GM23338 (cell line): Measurements from ENCODE around the gene GLE1. TPM values are rescaled to one million over a fixed set of nuclear protein-coding genes. Genes with fewer than 3 reads are reported as not detected.

Experiments used
- ATAC-seq: fragments of 200-7000 bp; cut with Tn5 transposase; 3 replicates; pipeline ENCODE4 v1.9.1; 2020
- DNase-seq: peaks from one replicate; pipeline ENCODE4 v3.0.0-alpha.2; 2015; ENCODE audit warnings: low spot score
- H2AFZ ChIP-seq: fragments of 200-600 bp; sonication (generic); 2 replicates; pipeline ENCODE4 v1.8.0; 2016; ENCODE audit warnings: antibody characterized with exemption, mild to moderate bottlenecking, moderate library complexity
- H3F3A ChIP-seq: fragments of 200-600 bp; sonication (generic); replicated peaks from 2 replicates; pipeline ENCODE4 v1.8.0; 2017; ENCODE audit warnings: antibody characterized with exemption, mixed run types, low read depth
- H3K27ac ChIP-seq: fragments of 200-600 bp; sonication (generic); 2 replicates; pipeline ENCODE4 v1.6.1; 2016; ENCODE audit warnings: low read depth
- H3K27me3 ChIP-seq: fragments of 200-600 bp; sonication (generic); 2 replicates; pipeline ENCODE4 v1.8.0; 2016; ENCODE audit warnings: mild to moderate bottlenecking, mixed run types, moderate library complexity; ENCODE audit not compliant: insufficient read depth
- H3K36me3 ChIP-seq: fragments of 200-600 bp; sonication (generic); 2 replicates; pipeline ENCODE4 v1.8.0; 2016; ENCODE audit warnings: mild to moderate bottlenecking; ENCODE audit not compliant: insufficient read depth
- H3K4me1 ChIP-seq: fragments of 200-600 bp; sonication (generic); 2 replicates; pipeline ENCODE4 v1.8.0; 2016; ENCODE audit warnings: mild to moderate bottlenecking, moderate library complexity; ENCODE audit not compliant: insufficient read depth
- H3K4me2 ChIP-seq: fragments of 200-600 bp; sonication (generic); 2 replicates; pipeline ENCODE4 v1.7.1; 2017; ENCODE audit warnings: mixed run types
- H3K4me3 ChIP-seq: fragments of 200-600 bp; sonication (generic); 2 replicates; pipeline ENCODE4 v1.6.1; 2016; ENCODE audit warnings: mixed run types
- H3K79me2 ChIP-seq: fragments of 200-600 bp; sonication (generic); replicated peaks from 2 replicates; pipeline ENCODE4 v1.8.0; 2017; ENCODE audit warnings: mild to moderate bottlenecking; ENCODE audit not compliant: insufficient read depth
- H3K9me2 ChIP-seq: fragments of 200-600 bp; sonication (generic); 2 replicates; pipeline ENCODE4 v1.8.0; 2017; ENCODE audit not compliant: insufficient read depth
- H4K20me1 ChIP-seq: fragments of 200-600 bp; sonication (generic); replicated peaks from 2 replicates; pipeline ENCODE4 v1.8.0; 2017; ENCODE audit warnings: mild to moderate bottlenecking; ENCODE audit not compliant: insufficient read depth
- H3K27ac Mint-ChIP-seq: 2 replicates; pipeline ENCODE4 v1.8.0; 2020; ENCODE audit warnings: inconsistent platforms, mild to moderate bottlenecking, moderate library complexity, mixed read lengths
- H3K27me3 Mint-ChIP-seq: 3 replicates; pipeline ENCODE4 v1.8.0; 2022; ENCODE audit warnings: low read depth, mild to moderate bottlenecking, moderate library complexity, mixed read lengths, inconsistent platforms; ENCODE audit not compliant: insufficient read depth, poor library complexity
- H3K36me3 Mint-ChIP-seq: 3 replicates; pipeline ENCODE4 v1.8.0; 2021; ENCODE audit warnings: low read depth, mild to moderate bottlenecking, inconsistent platforms, moderate library complexity, mixed read lengths
- H3K4me1 Mint-ChIP-seq: 3 replicates; pipeline ENCODE4 v1.8.0; 2020; ENCODE audit warnings: mild to moderate bottlenecking, inconsistent platforms, mixed read lengths
- H3K4me3 Mint-ChIP-seq: 3 replicates; pipeline ENCODE4 v1.8.0; 2021; ENCODE audit warnings: moderate library complexity, mild to moderate bottlenecking, inconsistent platforms, mixed read lengths
- H3K9me3 Mint-ChIP-seq: 3 replicates; pipeline ENCODE4 v1.8.0; 2020; ENCODE audit warnings: moderate library complexity, mild to moderate bottlenecking, inconsistent platforms, mixed read lengths
- CREB1 ChIP-seq: fragments of 250-450 bp; sonication (Bioruptor Pico); IDR thresholded peaks from 2 replicates; pipeline ENCODE4 v1.5.0; 2020; ENCODE audit warnings: low read depth, mild to moderate bottlenecking, moderate library complexity
- EZH2 ChIP-seq: fragments of 200-600 bp; sonication (generic); IDR thresholded peaks from one replicate; pipeline ENCODE4 v1.8.0; 2017; ENCODE audit warnings: antibody characterized with exemption, mild to moderate bottlenecking, low read depth; ENCODE audit not compliant: unreplicated experiment
- JUNB ChIP-seq: IDR thresholded peaks from one replicate; pipeline ENCODE4 v1.6.1; 2016; ENCODE audit warnings: antibody characterized with exemption; ENCODE audit not compliant: unreplicated experiment
- NANOG ChIP-seq: IDR thresholded peaks from 2 replicates; pipeline ENCODE4 v1.6.1; 2016; ENCODE audit warnings: antibody characterized with exemption, borderline replicate concordance
- POLR2AphosphoS5 ChIP-seq: IDR thresholded peaks from 2 replicates; pipeline ENCODE4 v1.6.1; 2016; ENCODE audit warnings: antibody characterized with exemption, low read depth
- ZNF114 ChIP-seq: fragments of 250-450 bp; sonication (Bioruptor Pico); IDR thresholded peaks from 2 replicates; pipeline ENCODE4 v1.5.0; 2020; ENCODE audit warnings: mild to moderate bottlenecking, moderate library complexity
- ZNF331 ChIP-seq: fragments of 250-450 bp; sonication (Bioruptor Pico); IDR thresholded peaks from 2 replicates; pipeline ENCODE4 v1.5.0; 2020; ENCODE audit warnings: low read depth, mild to moderate bottlenecking, moderate library complexity
- ZNF462 ChIP-seq: fragments of 250-450 bp; sonication (Bioruptor Pico); IDR thresholded peaks from 2 replicates; pipeline ENCODE4 v1.5.0; 2020; ENCODE audit warnings: mild to moderate bottlenecking, moderate library complexity
- polyA plus RNA-seq: library from polyadenylated mRNA; unstranded; fragments of >200 nt; fragmentation: Nextera tagmentation; extraction: Ambion mirVana; gene quantifications from 2 replicates; pipeline ENCODE4 v1.2.1, GENCODE V29; 2016
- total RNA-seq: library from RNA; depleted of rRNA; stranded (reverse); fragments of >200 nt; shearing (Covaris generic); gene quantifications from 2 replicates; pipeline ENCODE4 v1.2.3, GENCODE V29; 2014
- TF ChIP-seq, protein P1 (sequence below): IDR thresholded peaks from one replicate; pipeline ENCODE4 v1.6.1; 2018; ENCODE audit warnings: antibody characterized with exemption; ENCODE audit not compliant: unreplicated experiment
- TF ChIP-seq, protein P2 (sequence below): IDR thresholded peaks from 2 replicates; pipeline ENCODE4 v1.6.1; 2016; ENCODE audit warnings: antibody characterized with exemption

Gene GLE1
- total and polyA plus RNA-seq, 2 experiments from 2014 or later: 7.4 to 22.1 TPM

- TF ChIP-seq, protein P1, sequence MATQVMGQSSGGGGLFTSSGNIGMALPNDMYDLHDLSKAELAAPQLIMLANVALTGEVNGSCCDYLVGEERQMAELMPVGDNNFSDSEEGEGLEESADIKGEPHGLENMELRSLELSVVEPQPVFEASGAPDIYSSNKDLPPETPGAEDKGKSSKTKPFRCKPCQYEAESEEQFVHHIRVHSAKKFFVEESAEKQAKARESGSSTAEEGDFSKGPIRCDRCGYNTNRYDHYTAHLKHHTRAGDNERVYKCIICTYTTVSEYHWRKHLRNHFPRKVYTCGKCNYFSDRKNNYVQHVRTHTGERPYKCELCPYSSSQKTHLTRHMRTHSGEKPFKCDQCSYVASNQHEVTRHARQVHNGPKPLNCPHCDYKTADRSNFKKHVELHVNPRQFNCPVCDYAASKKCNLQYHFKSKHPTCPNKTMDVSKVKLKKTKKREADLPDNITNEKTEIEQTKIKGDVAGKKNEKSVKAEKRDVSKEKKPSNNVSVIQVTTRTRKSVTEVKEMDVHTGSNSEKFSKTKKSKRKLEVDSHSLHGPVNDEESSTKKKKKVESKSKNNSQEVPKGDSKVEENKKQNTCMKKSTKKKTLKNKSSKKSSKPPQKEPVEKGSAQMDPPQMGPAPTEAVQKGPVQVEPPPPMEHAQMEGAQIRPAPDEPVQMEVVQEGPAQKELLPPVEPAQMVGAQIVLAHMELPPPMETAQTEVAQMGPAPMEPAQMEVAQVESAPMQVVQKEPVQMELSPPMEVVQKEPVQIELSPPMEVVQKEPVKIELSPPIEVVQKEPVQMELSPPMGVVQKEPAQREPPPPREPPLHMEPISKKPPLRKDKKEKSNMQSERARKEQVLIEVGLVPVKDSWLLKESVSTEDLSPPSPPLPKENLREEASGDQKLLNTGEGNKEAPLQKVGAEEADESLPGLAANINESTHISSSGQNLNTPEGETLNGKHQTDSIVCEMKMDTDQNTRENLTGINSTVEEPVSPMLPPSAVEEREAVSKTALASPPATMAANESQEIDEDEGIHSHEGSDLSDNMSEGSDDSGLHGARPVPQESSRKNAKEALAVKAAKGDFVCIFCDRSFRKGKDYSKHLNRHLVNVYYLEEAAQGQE: no peak
- no peak for TF ChIP-seq EZH2
- no peak for TF ChIP-seq NANOG
- TF ChIP-seq, protein P2, sequence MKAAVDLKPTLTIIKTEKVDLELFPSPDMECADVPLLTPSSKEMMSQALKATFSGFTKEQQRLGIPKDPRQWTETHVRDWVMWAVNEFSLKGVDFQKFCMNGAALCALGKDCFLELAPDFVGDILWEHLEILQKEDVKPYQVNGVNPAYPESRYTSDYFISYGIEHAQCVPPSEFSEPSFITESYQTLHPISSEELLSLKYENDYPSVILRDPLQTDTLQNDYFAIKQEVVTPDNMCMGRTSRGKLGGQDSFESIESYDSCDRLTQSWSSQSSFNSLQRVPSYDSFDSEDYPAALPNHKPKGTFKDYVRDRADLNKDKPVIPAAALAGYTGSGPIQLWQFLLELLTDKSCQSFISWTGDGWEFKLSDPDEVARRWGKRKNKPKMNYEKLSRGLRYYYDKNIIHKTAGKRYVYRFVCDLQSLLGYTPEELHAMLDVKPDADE: no peak
These were observed 47.3 kb upstream of the GLE1 start (continued) for GRCh38 chr9:128457207-128457606.

DNA sequence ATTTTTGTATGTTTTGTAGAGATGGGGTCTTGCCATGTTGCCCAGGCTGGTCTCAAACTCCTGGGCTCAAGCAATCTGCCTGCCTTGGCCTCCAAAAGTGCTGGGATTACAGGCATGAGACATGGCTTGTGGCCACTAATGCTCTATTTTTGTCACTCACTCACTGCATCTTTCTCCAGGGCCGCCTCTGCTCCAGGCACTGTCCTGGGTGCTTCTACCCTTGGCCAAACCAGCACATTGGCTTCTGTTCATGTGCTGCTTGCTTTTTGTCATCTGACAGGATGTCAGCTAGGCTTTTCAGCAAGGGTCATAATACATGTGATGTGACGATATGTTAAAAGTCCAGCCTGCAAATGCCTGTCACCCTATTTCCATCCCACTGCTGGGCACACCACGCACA lies 45.5 kb upstream of the GLE1 start:
- Histone ChIP-seq H3K9me2 (no peaks in the 10 kb centered on the region), H3F3A (peaks cover 9% of the 10 kb centered on the region; the same call in 1 of the 2 replicates), H3K4me1 (peaks cover 10% of the 10 kb centered on the region; the same call in 1 of the 2 replicates), H3K4me2 (no peak overlapping the region), H3K79me2 (no peaks in the 10 kb centered on the region), H4K20me1 (peaks cover 16% of the 10 kb centered on the region; the same call in 1 of the 2 replicates), H2AFZ (no peak overlapping the region), H3K4me3 (no peak overlapping the region), H3K27me3 (peaks cover 32% of the 10 kb centered on the region), H3K27ac (no peak overlapping the region), H3K36me3 (peaks cover 9% of the 10 kb centered on the region; the same call in 1 of the 2 replicates)
- no peaks in the 10 kb centered on the region for H3K9me3 Mint-ChIP-seq
- TF ChIP-seq JUNB (no peak), CREB1 (CRISPR knock-in tag) (no peak), NANOG (no peak), ZNF114 (no peak), POLR2AphosphoS5 (no peak), ZNF331 (CRISPR knock-in tag) (no peak), EZH2 (no peak), ZNF462 (CRISPR knock-in tag) (no peak)
- TF ChIP-seq, protein P2: no peak
- H3K36me3 Mint-ChIP-seq: peaks cover 42% of the 10 kb centered on the region
- H3K27me3 Mint-ChIP-seq: peaks cover 38% of the 10 kb centered on the region
- H3K4me3 Mint-ChIP-seq: no peak overlapping the region
- H3K4me1 Mint-ChIP-seq: peaks cover 12% of the 10 kb centered on the region
- H3K27ac Mint-ChIP-seq: no peak overlapping the region
- ATAC-seq: no peak
- DNase-seq: no peak
